Natural killer cell (primary cell): Measurements from ENCODE around the gene PDE2A. TPM values are rescaled to one million over a fixed set of nuclear protein-coding genes. Genes with fewer than 3 reads are reported as not detected.
A peak's percentile ranks its signal among the peaks of the same experiment; 100 is the strongest.

ENCODE experiments used
- ATAC-seq, 3 donors: fragments of 150-1000 bp in 2 of 3; fragments of 200-7000 bp in 1 of 3; cut with Tn5 transposase; 1 replicate in 1 of 3; 2 replicates in 2 of 3; pipeline ENCODE4 v1.10.0; 2021; ENCODE audit warnings: mild to moderate bottlenecking in 2 of 3, moderate library complexity in 2 of 3
- DNase-seq, 2 donors: peaks; one replicate each; pipeline versions ENCODE4 v3.0.0 to v3.0.0-alpha.2; 2013 to 2021; ENCODE audit warnings: mixed read lengths in 1 of 2
- H3K27ac ChIP-seq: one replicate; pipeline ENCODE4 v1.5.1; 2013; ENCODE audit warnings: mild to moderate bottlenecking, low read length
- H3K27me3 ChIP-seq: one replicate; pipeline ENCODE4 v1.6.1; 2013; ENCODE audit warnings: low read length; ENCODE audit not compliant: control insufficient read depth, insufficient read depth
- H3K36me3 ChIP-seq: one replicate; pipeline ENCODE4 v1.6.1; 2013; ENCODE audit warnings: low read length; ENCODE audit not compliant: control insufficient read depth, insufficient read depth
- H3K4me1 ChIP-seq: one replicate; pipeline ENCODE4 v1.6.1; 2013; ENCODE audit warnings: low read length; ENCODE audit not compliant: control insufficient read depth, insufficient read depth
- H3K4me3 ChIP-seq: one replicate; pipeline ENCODE4 v1.5.1; 2013; ENCODE audit warnings: low read length
- H3K9me3 ChIP-seq: one replicate; pipeline ENCODE4 v1.6.1; 2013; ENCODE audit warnings: low read length; ENCODE audit not compliant: control insufficient read depth, insufficient read depth
- H3K27ac Mint-ChIP-seq, 2 donors: one replicate each; pipeline ENCODE4 v1.8.0; 2022; ENCODE audit warnings: mild to moderate bottlenecking in 2 of 2, mixed read lengths in 2 of 2, moderate library complexity in 1 of 2
- H3K27me3 Mint-ChIP-seq, 2 donors: one replicate each; pipeline ENCODE4 v1.8.0; 2022; ENCODE audit warnings: low read depth in 2 of 2, mixed read lengths in 2 of 2
- H3K36me3 Mint-ChIP-seq: one replicate; pipeline ENCODE4 v1.8.0; 2022; ENCODE audit warnings: mixed read lengths
- H3K4me1 Mint-ChIP-seq, 2 donors: one replicate each; pipeline ENCODE4 v1.8.0; 2022; ENCODE audit warnings: mixed read lengths in 2 of 2
- H3K4me3 Mint-ChIP-seq: one replicate; pipeline ENCODE4 v1.8.0; 2022; ENCODE audit warnings: mild to moderate bottlenecking, moderate library complexity, mixed read lengths
- H3K9me3 Mint-ChIP-seq, 2 donors: one replicate each; pipeline ENCODE4 v1.8.0; 2022; ENCODE audit warnings: mixed read lengths in 2 of 2
- WGBS: methylation state at CpG from one replicate; pipeline ENCODE4 v1.1.7; 2013; ENCODE audit warnings: missing lambda C conversion rate; ENCODE audit not compliant: insufficient coverage; 5-methylcytosine and 5-hydroxymethylcytosine counted together
- intact Hi-C: fragments of 100-400 bp; cut with micrococcal nuclease; formaldehyde crosslinking; loops from one replicate; pipeline ENCODE4 v1.14.2; 2022
- total RNA-seq, 4 donors: library from RNA; stranded (reverse); fragments of 120-200 nt in 1 of 4; gene quantifications; one replicate each; pipeline versions ENCODE4 v1.2.3 to v1.2.4, GENCODE V29; 2013 to 2022
- TF ChIP-seq, protein P1 (sequence below): fragments of 200-600 bp; IDR thresholded peaks from one replicate; pipeline ENCODE4 v1.8.0; 2022; ENCODE audit warnings: antibody characterized with exemption

The PDE2A gene
- total RNA-seq, 3 donors from 2014 or later (not counting 1 experiment from before 2014, with no cell fraction given) = 8.7 to 11.9 (median 9.0) TPM

GRCh38 chr11:72570893-72571661 lies 103.1 kb downstream of the PDE2A start:
- ATAC-seq (no peak), DNase-seq (no peak)
- Mint-ChIP-seq H3K4me1 (peaks cover 40 to 57% of the 10 kb centered on the region in 2 donors), H3K36me3 (no peaks in the 10 kb centered on the region), H3K4me3 (peak overlapping the region; percentile 84), H3K9me3 (no peaks in the 10 kb centered on the region), H3K27me3 (peaks cover 0 to 5% of the 10 kb centered on the region in 2 donors), H3K27ac (peak overlapping the region; percentile 91 to 94)
- H3K27ac ChIP-seq = peak overlapping the region; percentile 73
- TF ChIP-seq, protein P1, sequence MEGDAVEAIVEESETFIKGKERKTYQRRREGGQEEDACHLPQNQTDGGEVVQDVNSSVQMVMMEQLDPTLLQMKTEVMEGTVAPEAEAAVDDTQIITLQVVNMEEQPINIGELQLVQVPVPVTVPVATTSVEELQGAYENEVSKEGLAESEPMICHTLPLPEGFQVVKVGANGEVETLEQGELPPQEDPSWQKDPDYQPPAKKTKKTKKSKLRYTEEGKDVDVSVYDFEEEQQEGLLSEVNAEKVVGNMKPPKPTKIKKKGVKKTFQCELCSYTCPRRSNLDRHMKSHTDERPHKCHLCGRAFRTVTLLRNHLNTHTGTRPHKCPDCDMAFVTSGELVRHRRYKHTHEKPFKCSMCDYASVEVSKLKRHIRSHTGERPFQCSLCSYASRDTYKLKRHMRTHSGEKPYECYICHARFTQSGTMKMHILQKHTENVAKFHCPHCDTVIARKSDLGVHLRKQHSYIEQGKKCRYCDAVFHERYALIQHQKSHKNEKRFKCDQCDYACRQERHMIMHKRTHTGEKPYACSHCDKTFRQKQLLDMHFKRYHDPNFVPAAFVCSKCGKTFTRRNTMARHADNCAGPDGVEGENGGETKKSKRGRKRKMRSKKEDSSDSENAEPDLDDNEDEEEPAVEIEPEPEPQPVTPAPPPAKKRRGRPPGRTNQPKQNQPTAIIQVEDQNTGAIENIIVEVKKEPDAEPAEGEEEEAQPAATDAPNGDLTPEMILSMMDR = no peak
- H3K9me3 ChIP-seq = no peaks in the 10 kb centered on the region
- H3K36me3 ChIP-seq = no peaks in the 10 kb centered on the region
- H3K4me3 ChIP-seq = no peak overlapping the region
- intact Hi-C loops = loop anchor here (2.0 kb wide), 1 partner anchor 52 kb away; no protein-coding TSS in a partner anchor
- H3K27me3 ChIP-seq = no peaks in the 10 kb centered on the region
- 82% methylated on average over 9 of the region's 10 CpGs for WGBS
- peaks cover 35% of the 10 kb centered on the region for H3K4me1 ChIP-seq

DNA sequence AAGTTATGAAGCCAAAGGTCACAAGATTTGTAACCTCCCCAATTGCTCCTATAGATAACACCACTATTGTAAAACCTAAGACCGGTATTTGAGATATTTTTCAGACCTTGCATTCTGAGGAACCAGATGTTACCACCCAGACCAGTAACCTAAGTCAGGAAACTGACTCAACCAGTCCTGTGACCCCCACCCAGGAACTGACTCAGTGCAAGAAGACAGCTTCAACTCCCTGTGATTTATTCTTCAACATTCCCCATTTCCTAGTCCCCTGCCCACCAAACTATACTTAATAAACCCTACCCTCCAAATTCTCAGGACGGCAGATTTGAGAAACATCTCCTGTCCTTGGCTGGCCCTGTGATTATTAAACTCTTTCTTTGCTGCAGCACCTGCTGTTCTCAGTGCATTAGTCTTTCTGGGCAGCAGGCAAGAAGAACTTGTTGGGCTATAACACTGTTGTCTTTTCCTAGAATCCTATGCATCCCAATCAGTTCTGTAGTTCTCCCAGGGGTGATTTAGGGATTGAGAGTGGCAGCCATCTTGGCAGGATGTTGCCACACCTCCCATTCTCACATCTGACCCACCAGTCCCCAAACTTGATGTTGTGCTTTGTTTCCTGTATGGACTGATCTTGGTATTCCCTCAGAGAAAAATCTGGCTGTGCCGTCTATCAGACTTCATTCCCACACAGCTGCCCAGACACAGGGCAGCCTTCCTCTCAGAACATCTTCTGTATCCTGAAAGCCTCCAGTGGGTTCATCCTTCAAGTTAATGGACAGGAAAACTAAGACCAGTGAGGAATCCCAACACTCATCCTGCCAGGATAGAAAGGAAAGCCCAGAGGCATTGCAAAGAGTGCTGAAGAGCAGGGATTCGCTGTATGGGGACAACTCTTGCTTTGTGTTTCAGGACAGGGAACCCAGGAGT lies 104.0 kb downstream of the PDE2A start:
- H3K4me3 Mint-ChIP-seq = peak overlapping the region; percentile 84
- H3K4me1 Mint-ChIP-seq = peaks cover 40 to 57% of the 10 kb centered on the region in 2 donors
- Histone ChIP-seq H3K4me3 (no peak overlapping the region), H3K36me3 (no peaks in the 10 kb centered on the region), H3K9me3 (no peaks in the 10 kb centered on the region), H3K4me1 (peaks cover 35% of the 10 kb centered on the region), H3K27ac (peak overlapping the region; percentile 73), H3K27me3 (no peaks in the 10 kb centered on the region)
- TF ChIP-seq, protein P1 = no peak
- ATAC-seq = peak; percentile 86 to 92 (median 88)
- peaks cover 0 to 5% of the 10 kb centered on the region in 2 donors for H3K27me3 Mint-ChIP-seq
- no peaks in the 10 kb centered on the region for H3K36me3 Mint-ChIP-seq
- peak in 1 of 2 donors; percentile 27 for DNase-seq
- peak overlapping the region; percentile 91 to 94 for H3K27ac Mint-ChIP-seq
- intact Hi-C loops = loop anchor here (2.0 kb wide), 1 partner anchor 51 kb away; no protein-coding TSS in a partner anchor
- WGBS = 38% methylated on average over 4 of the region's 4 CpGs
- H3K9me3 Mint-ChIP-seq = no peaks in the 10 kb centered on the region

- Mint-ChIP-seq H3K27me3 (peaks cover 0 to 2% of the 10 kb centered on the region in 2 donors), H3K4me1 (peaks cover 40 to 46% of the 10 kb centered on the region in 2 donors), H3K36me3 (no peaks in the 10 kb centered on the region), H3K4me3 (peak overlapping the region; percentile 45), H3K9me3 (no peaks in the 10 kb centered on the region), H3K27ac (peak overlapping the region; percentile 91 to 94)
- Histone ChIP-seq H3K4me3 (no peak overlapping the region), H3K27me3 (no peaks in the 10 kb centered on the region), H3K4me1 (peaks cover 33% of the 10 kb centered on the region), H3K9me3 (no peaks in the 10 kb centered on the region), H3K36me3 (no peaks in the 10 kb centered on the region), H3K27ac (peak overlapping the region; percentile 73)
- no peak for DNase-seq
- TF ChIP-seq, protein P1 = no peak
- WGBS = 96% methylated on average over 6 of the region's 6 CpGs
- intact Hi-C loops = no loop called here
- ATAC-seq = no peak
These were observed 105.4 kb downstream of the PDE2A start for GRCh38 chr11:72568861-72569260.
